HEK293 (cell line): Measurements from ENCODE around the gene HTR2B.

ENCODE experiments used
- CTCF ChIA-PET: fragments of 350-600 bp; formaldehyde crosslinking; extraction: SDS; loops from one replicate; lab custom pipeline; 2021; ENCODE audit warnings: antibody characterized with exemption; lab: Yijun Ruan, JAX
- POLR2A ChIA-PET: fragments of 300-600 bp; formaldehyde crosslinking; extraction: SDS; loops from one replicate; lab custom pipeline; 2020; ENCODE audit warnings: antibody characterized with exemption, inconsistent platforms; lab: Yijun Ruan, JAX
- H3K27ac ChIP-seq: fragments of 200-500 bp; sonication (Bioruptor generic); 2 replicates; pipeline ENCODE4 v1.5.1; 2014; ENCODE audit warnings: low read depth, low read length, control low read depth, inconsistent platforms; ENCODE audit errors: extremely low read depth
- H3K36me3 ChIP-seq, 2 experiments: fragments of 200-500 bp in 1 of 2; sonication (Bioruptor generic) in 1 of 2; 1 replicate in 1 of 2; 2 replicates in 1 of 2; pipeline ENCODE4 v1.5.1; 2014 to 2017; ENCODE audit warnings: inconsistent platforms in 2 of 2, low read length in 2 of 2; ENCODE audit not compliant: control insufficient read depth in 2 of 2, insufficient read depth in 1 of 2
- H3K4me1 ChIP-seq: fragments of 200-500 bp; sonication (Bioruptor generic); 2 replicates; pipeline ENCODE4 v1.5.1; 2014; ENCODE audit warnings: mild to moderate bottlenecking, low read length, inconsistent platforms; ENCODE audit not compliant: control insufficient read depth, insufficient read depth
- H3K4me3 ChIP-seq: 2 replicates; pipeline ENCODE4 v1.5.1; 2011; ENCODE audit warnings: low read depth, mild to moderate bottlenecking, control low read depth, low read length, moderate library complexity
- H3K9me3 ChIP-seq: fragments of 200-500 bp; sonication (Bioruptor generic); 2 replicates; pipeline ENCODE4 v1.5.1; 2014; ENCODE audit warnings: low read depth, low read length, inconsistent platforms; ENCODE audit not compliant: control insufficient read depth, insufficient read depth
- FEZF1 ChIP-seq: fragments of 450-650 bp; formaldehyde crosslinking; IDR thresholded peaks from 2 replicates; pipeline ENCODE4 v1.5.1; 2016; ENCODE audit warnings: missing biosample characterization, missing genetic modification characterization
- GLI2 ChIP-seq: fragments of 450-650 bp; formaldehyde crosslinking; IDR thresholded peaks from 2 replicates; pipeline ENCODE4; 2017; ENCODE audit warnings: missing biosample characterization, missing genetic modification characterization, low read depth, borderline replicate concordance
- MZF1 ChIP-seq: fragments of 450-650 bp; formaldehyde crosslinking; IDR thresholded peaks from 2 replicates; pipeline ENCODE4 v1.5.1; 2017; ENCODE audit warnings: missing biosample characterization, missing genetic modification characterization, borderline replicate concordance
- PRDM6 ChIP-seq: fragments of 450-650 bp; formaldehyde crosslinking; IDR thresholded peaks from 2 replicates; pipeline ENCODE4 v1.5.1; 2017; ENCODE audit warnings: missing biosample characterization, missing genetic modification characterization
- SALL2 ChIP-seq: fragments of 450-650 bp; formaldehyde crosslinking; IDR thresholded peaks from 2 replicates; pipeline ENCODE4 v1.5.0; 2017; ENCODE audit warnings: missing biosample characterization, mild to moderate bottlenecking, missing genetic modification characterization, borderline replicate concordance
- SCRT2 ChIP-seq: fragments of 450-650 bp; formaldehyde crosslinking; IDR thresholded peaks from 2 replicates; pipeline ENCODE4 v1.5.1; 2016; ENCODE audit warnings: missing biosample characterization, missing genetic modification characterization
- SP7 ChIP-seq: fragments of 450-650 bp; formaldehyde crosslinking; IDR thresholded peaks from 2 replicates; pipeline ENCODE4 v1.5.1; 2016; ENCODE audit warnings: missing biosample characterization, missing genetic modification characterization
- ZBTB44 ChIP-seq: fragments of 450-650 bp; IDR thresholded peaks from 2 replicates; pipeline ENCODE4 v1.5.1; 2018; ENCODE audit warnings: missing biosample characterization, mild to moderate bottlenecking, missing genetic modification characterization
- ZNF10 ChIP-seq: fragments of 450-650 bp; formaldehyde crosslinking; IDR thresholded peaks from 2 replicates; pipeline ENCODE4 v1.5.1; 2017; ENCODE audit warnings: missing biosample characterization, missing genetic modification characterization
- ZNF112 ChIP-seq: fragments of 450-650 bp; formaldehyde crosslinking; IDR thresholded peaks from 2 replicates; pipeline ENCODE4 v1.5.0; 2017; ENCODE audit warnings: missing biosample characterization, missing genetic modification characterization
- ZNF184 ChIP-seq: fragments of 450-650 bp; IDR thresholded peaks from 2 replicates; pipeline ENCODE4 v1.5.1; 2018; ENCODE audit warnings: missing biosample characterization, mild to moderate bottlenecking, missing genetic modification characterization
- ZNF19 ChIP-seq: fragments of 450-650 bp; formaldehyde crosslinking; IDR thresholded peaks from 2 replicates; pipeline ENCODE4; 2016; ENCODE audit warnings: missing biosample characterization, missing genetic modification characterization, low read depth
- ZNF211 ChIP-seq: fragments of 450-650 bp; formaldehyde crosslinking; IDR thresholded peaks from 2 replicates; pipeline ENCODE4 v1.5.1; 2016; ENCODE audit warnings: low read depth, missing biosample characterization, missing genetic modification characterization
- ZNF223 ChIP-seq: fragments of 450-650 bp; formaldehyde crosslinking; IDR thresholded peaks from 2 replicates; pipeline ENCODE4 v1.5.1; 2016; ENCODE audit warnings: missing biosample characterization, missing genetic modification characterization
- ZNF335 ChIP-seq: fragments of 450-650 bp; formaldehyde crosslinking; conservative IDR thresholded peaks from 2 replicates; pipeline ENCODE4 v1.5.1; 2016; ENCODE audit warnings: missing biosample characterization, missing genetic modification characterization
- ZNF433 ChIP-seq: fragments of 450-650 bp; formaldehyde crosslinking; IDR thresholded peaks from 2 replicates; pipeline ENCODE4 v1.5.1; 2016; ENCODE audit warnings: missing biosample characterization, missing genetic modification characterization, low read depth
- ZNF473 ChIP-seq: fragments of 450-650 bp; formaldehyde crosslinking; IDR thresholded peaks from 2 replicates; pipeline ENCODE4 v1.5.1; 2017; ENCODE audit warnings: missing biosample characterization, missing genetic modification characterization
- ZNF488 ChIP-seq: fragments of 450-650 bp; formaldehyde crosslinking; IDR thresholded peaks from 2 replicates; pipeline ENCODE4 v1.5.1; 2016; ENCODE audit warnings: missing biosample characterization, missing genetic modification characterization
- ZNF561 ChIP-seq: fragments of 450-650 bp; IDR thresholded peaks from 2 replicates; pipeline ENCODE4 v1.5.1; 2018; ENCODE audit warnings: missing biosample characterization, missing genetic modification characterization, borderline replicate concordance
- ZNF580 ChIP-seq: fragments of 450-650 bp; formaldehyde crosslinking; IDR thresholded peaks from 2 replicates; pipeline ENCODE4 v1.5.1; 2016; ENCODE audit warnings: missing biosample characterization, missing genetic modification characterization
- ZNF654 ChIP-seq: fragments of 450-650 bp; formaldehyde crosslinking; IDR thresholded peaks from 2 replicates; pipeline ENCODE4 v1.5.1; 2016; ENCODE audit warnings: low read depth, missing biosample characterization, missing genetic modification characterization
- ZNF658 ChIP-seq: fragments of 450-650 bp; formaldehyde crosslinking; IDR thresholded peaks from 2 replicates; pipeline ENCODE4; 2016; ENCODE audit warnings: missing biosample characterization, missing genetic modification characterization
- ZNF660 ChIP-seq: fragments of 450-650 bp; IDR thresholded peaks from 2 replicates; pipeline ENCODE4 v1.5.1; 2018; ENCODE audit warnings: missing biosample characterization, mild to moderate bottlenecking, missing genetic modification characterization
- ZNF776 ChIP-seq: fragments of 450-650 bp; formaldehyde crosslinking; IDR thresholded peaks from 2 replicates; pipeline ENCODE4 v1.5.0; 2017; ENCODE audit warnings: missing biosample characterization, missing genetic modification characterization, borderline replicate concordance
- ZNF777 ChIP-seq: fragments of 450-650 bp; formaldehyde crosslinking; IDR thresholded peaks from 2 replicates; pipeline ENCODE4 v1.5.1; 2017; ENCODE audit warnings: missing biosample characterization, missing genetic modification characterization, borderline replicate concordance
- ZNF792 ChIP-seq: fragments of 450-650 bp; formaldehyde crosslinking; IDR thresholded peaks from 2 replicates; pipeline ENCODE4 v1.5.1; 2016; ENCODE audit warnings: missing biosample characterization, missing genetic modification characterization
- ZXDB ChIP-seq: fragments of 450-650 bp; formaldehyde crosslinking; IDR thresholded peaks from 2 replicates; pipeline ENCODE4 v1.5.1; 2016; ENCODE audit warnings: missing biosample characterization, missing genetic modification characterization

The HTR2B gene

DNA sequence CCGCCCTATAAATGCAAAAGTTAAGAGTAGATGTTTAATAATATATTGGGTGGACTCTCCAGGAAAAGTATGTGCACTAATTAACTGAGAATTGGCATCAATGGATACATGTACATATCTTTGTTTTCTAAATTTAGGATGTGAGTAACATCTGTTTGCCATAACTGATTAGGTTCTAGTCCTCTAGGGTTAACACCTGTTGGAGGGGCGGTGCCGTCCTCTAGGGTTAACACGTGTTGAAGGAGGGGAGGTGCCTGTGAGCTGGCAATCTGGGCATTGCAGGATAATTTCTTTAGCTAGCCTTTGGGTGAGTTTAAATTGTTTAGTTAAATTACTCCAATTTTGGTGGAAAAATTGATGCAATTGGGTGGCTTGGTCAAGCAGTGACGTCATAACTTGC lies 30.9 kb downstream of the HTR2B start:
- Histone ChIP-seq H3K4me3 (no peak overlapping the region), H3K36me3 (peaks cover 0 to 78% of the 10 kb centered on the region in 2 experiments), H3K9me3 (no peaks in the 10 kb centered on the region), H3K27ac (no peak overlapping the region), H3K4me1 (no peaks in the 10 kb centered on the region)
- CTCF ChIA-PET, result interaction anchor here (1.2 kb wide), 1 partner anchor 10 kb away, joined by 6 read pairs; no protein-coding TSS in a partner anchor
- no peak for TF ChIP-seq PRDM6 (tag by site-specific recombination)
- TF ChIP-seq SCRT2 (tag by site-specific recombination), result 0 out of 2 replicates have a peak, but pooled peaks have one; percentile 9
- no peak for TF ChIP-seq ZXDB (tag by site-specific recombination)
- POLR2A ChIA-PET, result interaction anchor here (0.6 kb wide), 1 partner anchor 1469 kb away, joined by 3 read pairs; no protein-coding TSS in a partner anchor

- ChIA-PET POLR2A (no interaction called here), CTCF (interaction anchor here (1.1 to 1.5 kb wide), 2 partner anchors 10 to 16 kb away, joined by 3 read pairs; no protein-coding TSS in a partner anchor)
- peaks cover 45 to 84% of the 10 kb centered on the region in 2 experiments for H3K36me3 ChIP-seq
- H3K4me3 ChIP-seq, result no peak overlapping the region
- H3K9me3 ChIP-seq, result no peaks in the 10 kb centered on the region
- TF ChIP-seq ZBTB44 (tag by site-specific recombination) (no peak), ZNF473 (tag by site-specific recombination) (no peak), SCRT2 (tag by site-specific recombination) (no peak), ZNF19 (tag by site-specific recombination) (no peak), ZNF184 (tag by site-specific recombination) (no peak), ZNF112 (no peak), ZNF776 (no peak), ZNF561 (no peak), ZNF777 (tag by site-specific recombination) (no peak), FEZF1 (no peak)
- no peaks in the 10 kb centered on the region for H3K4me1 ChIP-seq
- H3K27ac ChIP-seq, result no peak overlapping the region
Measured at GRCh38 chr2:231088754-231089153, 36.1 kb downstream of the HTR2B start.

- Histone ChIP-seq H3K4me3 (no peak overlapping the region), H3K4me1 (no peaks in the 10 kb centered on the region), H3K9me3 (no peaks in the 10 kb centered on the region), H3K36me3 (peaks cover 86 to 97% of the 10 kb centered on the region in 2 experiments), H3K27ac (no peak overlapping the region)
- ChIA-PET POLR2A (no interaction called here), CTCF (interaction anchor here (0.6 to 0.7 kb wide), 2 partner anchors 15 to 20 kb away, joined by 4 to 6 read pairs; no protein-coding TSS in a partner anchor)
- no peak for TF ChIP-seq ZNF792 (tag by site-specific recombination)
- no peak for TF ChIP-seq ZNF654 (tag by site-specific recombination)
- TF ChIP-seq ZNF335 (tag by site-specific recombination), result no peak
- TF ChIP-seq ZNF658 (tag by site-specific recombination), result no peak
- TF ChIP-seq ZNF433, result no peak
- TF ChIP-seq ZNF223, result no peak
- no peak for TF ChIP-seq MZF1 (tag by site-specific recombination)
- TF ChIP-seq GLI2 (tag by site-specific recombination), result no peak
- TF ChIP-seq SP7, result no peak
- TF ChIP-seq ZNF488 (tag by site-specific recombination), result no peak
- TF ChIP-seq ZNF10 (tag by site-specific recombination), result no peak
- no peak for TF ChIP-seq SALL2 (tag by site-specific recombination)
- TF ChIP-seq ZNF660, result no peak
- TF ChIP-seq ZNF211, result no peak
- TF ChIP-seq ZNF580 (tag by site-specific recombination), result no peak
Measured at GRCh38 chr2:231084565-231084964, 40.3 kb downstream of the HTR2B start.
